Measurements from ENCODE around the gene EFCAB6.

DNA sequence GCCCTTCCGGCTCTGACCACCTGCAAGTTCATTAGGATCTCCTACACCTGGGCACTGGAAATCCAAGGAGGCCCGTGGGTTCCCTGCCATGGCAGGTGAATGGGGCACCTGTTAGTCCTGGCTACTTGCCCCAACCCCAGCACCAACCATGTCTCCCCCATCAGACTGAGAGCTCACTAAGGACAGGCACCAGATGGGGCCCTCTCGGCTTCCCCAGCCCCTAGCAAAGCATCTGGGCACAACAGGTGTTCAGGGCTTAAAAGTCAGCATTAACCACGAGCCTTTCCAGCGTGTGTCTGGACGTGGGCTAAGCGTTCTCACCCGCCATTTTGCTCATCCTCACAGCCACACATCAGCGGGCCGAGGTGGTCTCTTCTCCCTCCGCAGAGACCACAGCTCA, 48.0 kb upstream of the EFCAB6 start:
- TF ChIP-seq, protein P1, sequence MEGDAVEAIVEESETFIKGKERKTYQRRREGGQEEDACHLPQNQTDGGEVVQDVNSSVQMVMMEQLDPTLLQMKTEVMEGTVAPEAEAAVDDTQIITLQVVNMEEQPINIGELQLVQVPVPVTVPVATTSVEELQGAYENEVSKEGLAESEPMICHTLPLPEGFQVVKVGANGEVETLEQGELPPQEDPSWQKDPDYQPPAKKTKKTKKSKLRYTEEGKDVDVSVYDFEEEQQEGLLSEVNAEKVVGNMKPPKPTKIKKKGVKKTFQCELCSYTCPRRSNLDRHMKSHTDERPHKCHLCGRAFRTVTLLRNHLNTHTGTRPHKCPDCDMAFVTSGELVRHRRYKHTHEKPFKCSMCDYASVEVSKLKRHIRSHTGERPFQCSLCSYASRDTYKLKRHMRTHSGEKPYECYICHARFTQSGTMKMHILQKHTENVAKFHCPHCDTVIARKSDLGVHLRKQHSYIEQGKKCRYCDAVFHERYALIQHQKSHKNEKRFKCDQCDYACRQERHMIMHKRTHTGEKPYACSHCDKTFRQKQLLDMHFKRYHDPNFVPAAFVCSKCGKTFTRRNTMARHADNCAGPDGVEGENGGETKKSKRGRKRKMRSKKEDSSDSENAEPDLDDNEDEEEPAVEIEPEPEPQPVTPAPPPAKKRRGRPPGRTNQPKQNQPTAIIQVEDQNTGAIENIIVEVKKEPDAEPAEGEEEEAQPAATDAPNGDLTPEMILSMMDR (IDR thresholded peaks at IDR 0.05) = no peak
- no peak for TF ChIP-seq POLR2A (IDR thresholded peaks at IDR 0.05)
